Inflammatory macrophage treated with lipopolysaccharide for 1 hour (primary cell): ENCODE results near the gene METTL24.
"Not testable (repeated sequence)": the region's sequence is repeated elsewhere in the genome, so short reads cannot be mapped to it uniquely, and the experiment has no call there.

Experiments used
- DNase-seq, 2 donors: peaks; one replicate each; pipeline ENCODE4 v3.0.0-alpha.2; 2020 to 2022

Gene METTL24

DNA sequence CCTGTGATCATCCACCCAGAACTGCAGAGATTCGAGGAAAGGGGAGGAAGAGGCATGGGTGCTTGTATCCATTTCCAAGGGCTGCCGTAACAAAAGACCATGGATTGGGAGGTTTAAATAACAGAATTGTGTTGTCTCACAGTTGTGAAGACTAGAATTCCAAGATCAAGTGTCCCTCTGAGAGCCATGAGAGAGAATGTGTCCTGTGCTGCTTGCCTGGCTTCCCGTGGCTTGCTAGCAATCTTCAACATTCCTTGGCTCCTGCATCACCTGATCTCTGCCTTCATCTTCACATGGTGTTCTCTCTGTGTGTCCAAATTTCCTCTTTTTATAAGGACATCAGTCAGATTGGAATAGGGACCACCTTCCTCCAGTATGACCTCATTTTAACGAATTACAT, 108.1 kb downstream of the METTL24 start:
- no peak for DNase-seq

DNA sequence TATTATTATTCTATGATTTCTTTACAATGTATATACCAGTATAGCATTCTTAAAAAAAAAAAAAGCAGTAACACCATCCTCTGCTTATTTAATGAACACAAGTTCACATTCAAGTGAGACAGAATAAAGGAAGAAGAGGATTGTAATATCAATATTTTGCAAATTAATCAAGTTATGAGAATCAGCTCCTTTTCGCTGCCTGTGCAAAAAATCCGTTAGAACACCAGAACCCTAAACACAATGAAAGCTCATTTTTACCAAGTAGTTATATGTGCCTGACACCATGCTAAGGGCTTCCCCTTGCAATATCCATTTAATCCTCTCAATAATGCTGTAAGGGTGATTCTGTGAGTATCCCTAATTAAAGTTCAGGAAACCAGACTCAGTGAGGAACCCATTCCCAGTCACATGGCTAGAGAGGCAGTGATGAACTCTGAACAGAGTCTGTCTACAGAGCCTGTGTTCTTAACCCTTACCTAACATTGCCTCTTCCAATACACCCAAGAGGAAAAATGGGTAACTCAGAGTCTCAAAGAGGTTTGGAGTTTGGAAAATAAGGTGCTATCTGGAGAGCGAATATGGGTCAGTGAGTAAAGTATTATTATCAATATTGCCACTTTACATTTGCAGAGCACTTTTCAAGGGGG, 111.1 kb downstream of the METTL24 start:
- no peak for DNase-seq

DNA sequence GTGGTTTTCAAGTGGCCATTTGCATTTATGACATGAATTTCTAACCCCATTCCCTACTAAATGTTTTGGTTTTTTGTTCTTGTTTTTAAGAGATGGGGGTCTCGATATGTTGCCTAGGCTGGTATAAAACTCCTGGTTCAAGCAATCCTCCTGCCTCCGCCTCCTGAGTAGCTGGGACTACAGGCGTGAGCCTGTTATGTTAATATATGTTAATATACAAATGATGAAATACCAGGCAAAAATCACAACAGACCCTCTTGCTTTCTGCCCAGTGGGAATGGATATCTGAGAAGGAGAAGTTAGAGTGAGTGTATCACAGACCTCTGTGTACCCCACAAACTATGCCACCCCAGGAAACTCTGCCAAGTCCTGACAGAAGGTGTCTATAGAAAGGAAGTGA, 111.8 kb downstream of the METTL24 start:
- DNase-seq = no peak

GRCh38 chr6:110244621-110245020, 113.5 kb downstream of the METTL24 start:
- DNase-seq = not testable (repeated sequence)

GRCh38 chr6:110239526-110240274, 118.4 kb downstream of the METTL24 start:
- DNase-seq = no peak

- DNase-seq = not testable (repeated sequence)
Measured at GRCh38 chr6:110236007-110236406, 122.1 kb downstream of the METTL24 start.

DNA sequence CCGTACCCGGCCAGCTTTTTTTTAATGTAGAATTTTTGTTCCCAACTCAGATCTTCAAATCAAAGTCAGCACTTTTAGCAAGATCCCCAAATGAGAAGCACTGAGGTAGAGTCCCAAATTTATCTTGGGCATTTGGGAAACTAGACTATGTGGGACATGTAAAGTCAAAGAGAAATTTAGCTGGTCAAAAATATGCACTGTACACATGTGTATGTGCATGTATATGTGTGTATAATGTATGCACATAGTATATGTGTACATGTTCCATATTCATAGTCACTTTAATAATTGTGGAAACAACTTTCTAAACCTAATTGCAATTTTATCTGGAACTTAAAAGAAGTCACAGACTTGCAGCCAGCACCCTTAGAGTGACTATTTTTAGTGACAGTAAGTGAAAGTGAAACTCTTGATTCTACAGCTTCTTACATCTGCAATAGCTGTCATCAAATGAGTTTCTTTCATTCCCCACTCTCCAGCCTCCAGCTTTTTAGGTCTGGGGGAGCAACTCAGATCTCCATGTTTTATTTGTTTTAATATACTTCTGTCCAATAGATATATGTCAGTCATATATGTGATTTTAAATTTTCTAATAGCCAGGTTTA, 124.3 kb downstream of the METTL24 start:
- peak; percentile 20 to 35 for DNase-seq

DNA sequence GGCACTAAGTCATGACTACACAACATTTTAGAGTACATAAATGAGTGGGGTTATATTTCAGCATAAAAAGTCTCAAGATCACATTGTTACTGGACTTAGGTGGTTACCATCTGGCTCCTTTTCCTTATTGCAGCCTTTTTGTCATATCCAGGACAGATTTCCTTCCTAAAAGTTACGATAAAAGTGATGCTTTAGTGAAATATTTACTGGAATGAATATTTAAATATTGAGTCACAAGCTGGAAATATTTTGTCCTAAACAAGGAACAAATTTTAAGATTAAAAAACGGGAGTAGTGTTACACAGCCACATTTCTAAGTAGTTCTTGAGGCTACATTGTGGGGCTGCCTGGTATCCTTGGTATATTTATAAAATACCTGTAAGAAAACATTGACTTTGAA, 125.7 kb downstream of the METTL24 start:
- no peak for DNase-seq

- DNase-seq = no peak
Measured at GRCh38 chr6:110226261-110226660, 131.9 kb downstream of the METTL24 start.

GRCh38 chr6:110221738-110222137, 136.4 kb downstream of the METTL24 start:
- DNase-seq = no peak

- DNase-seq = peak in 1 of 2 donors; percentile 21
Measured at GRCh38 chr6:110217266-110217665, 140.9 kb downstream of the METTL24 start.

GRCh38 chr6:110216140-110216539, 142.0 kb downstream of the METTL24 start:
- DNase-seq = no peak

- DNase-seq = no peak
Measured at GRCh38 chr6:110214338-110214737, 143.8 kb downstream of the METTL24 start.

DNA sequence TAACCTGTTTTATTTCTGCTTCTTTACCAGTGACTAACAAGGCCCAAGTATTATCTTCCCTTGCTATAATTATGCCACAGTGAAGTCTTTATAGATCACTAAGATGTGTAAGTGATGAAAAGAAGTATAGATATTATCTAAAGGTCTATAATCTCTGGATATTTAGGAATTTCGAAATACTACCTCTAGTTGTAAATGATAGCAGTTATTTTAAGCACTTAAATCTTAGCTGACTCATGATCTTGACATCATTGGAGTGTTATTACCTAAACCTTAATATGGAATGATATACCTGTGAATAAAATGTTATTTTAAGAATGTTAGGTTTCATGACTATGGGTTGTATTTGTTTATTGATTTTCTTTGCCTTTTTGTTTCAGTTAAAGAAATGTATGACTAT, 146.4 kb downstream of the METTL24 start:
- DNase-seq = no peak

GRCh38 chr6:110207652-110208051, 150.5 kb downstream of the METTL24 start:
- no peak for DNase-seq

GRCh38 chr6:110201151-110201884, 156.8 kb downstream of the METTL24 start:
- no peak for DNase-seq

DNA sequence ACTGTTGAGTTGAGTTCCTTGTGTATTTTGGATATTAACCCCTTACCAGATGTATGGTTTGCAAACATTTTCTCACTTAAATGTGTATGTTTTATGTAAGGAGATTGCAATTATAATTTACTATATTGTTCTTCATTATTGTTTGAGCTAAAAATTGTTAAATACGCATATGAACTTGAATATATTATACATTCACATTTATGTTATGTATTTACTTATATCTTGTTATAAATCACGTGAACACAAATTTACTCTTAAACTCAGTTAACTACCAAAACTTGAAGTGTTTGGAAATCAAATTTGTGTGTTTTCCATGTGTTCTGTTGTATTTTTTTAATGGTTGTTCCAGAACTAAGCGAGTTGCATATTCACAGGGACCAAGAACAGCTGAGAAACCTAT, 159.6 kb downstream of the METTL24 start:
- no peak for DNase-seq

DNA sequence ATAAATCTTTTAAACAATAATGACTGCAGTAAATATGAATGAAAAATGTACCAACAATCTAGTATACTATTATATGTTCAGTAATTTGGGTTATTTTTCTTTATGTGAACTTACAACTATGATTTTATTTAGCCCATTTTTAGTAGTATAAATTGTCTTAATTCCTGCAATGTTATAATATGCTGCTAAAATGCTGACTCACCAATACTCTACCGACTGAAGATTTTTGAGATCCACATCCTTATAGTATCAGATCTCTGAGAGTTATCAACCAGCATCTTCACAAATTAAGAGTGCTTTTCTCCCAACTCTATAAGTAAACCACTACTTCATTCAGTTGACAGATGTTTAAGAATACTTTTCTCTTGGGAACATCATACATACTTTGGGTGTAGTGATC, 161.3 kb downstream of the METTL24 start:
- no peak for DNase-seq

- no peak for DNase-seq
Measured at GRCh38 chr6:110195639-110196038, 162.5 kb downstream of the METTL24 start.
